Measurements from ENCODE around the gene LKAAEAR1.

The LKAAEAR1 gene

GRCh38 chr20:64038565-64039292 lies 45.5 kb downstream of the LKAAEAR1 start:
- POLR2A ChIA-PET (ENCODE audit: low non-redundant PET) = interaction anchor here (0.6 to 1.6 kb wide), 4 partner anchors 11 to 31 kb away, joined by 3 to 5 read pairs (median 3); partner anchors contain the start of gene TCEA2
- TF ChIP-seq CTCF (conservative IDR thresholded peaks at IDR 0.05; ENCODE audit: low read depth) = peak; percentile 97
- DNase-seq (ENCODE audit: low spot score) = peak; percentile 88
- CTCF ChIA-PET = interaction anchor here (0.5 to 6.4 kb wide), 57 partner anchors 8 to 779 kb away, joined by 3 to 98 read pairs (median 5); partner anchors contain the start of genes OPRL1, PCMTD2, PPDPF and RGS19
- H3K27ac ChIP-seq = peak overlapping the region; percentile 58

- CTCF ChIA-PET = interaction anchor here (0.5 to 6.4 kb wide), 44 partner anchors 8 to 778 kb away, joined by 3 to 98 read pairs (median 6); partner anchors contain the start of genes OPRL1, PCMTD2, RGS19 and SOX18
- DNase-seq (ENCODE audit: low spot score) = no peak
- peak overlapping the region; percentile 58 for H3K27ac ChIP-seq
Observed at GRCh38 chr20:64038224-64038564, 46.0 kb downstream of the LKAAEAR1 start.

GRCh38 chr20:64037498-64038213 lies 46.5 kb downstream of the LKAAEAR1 start:
- CTCF ChIA-PET = interaction anchor here (0.6 to 6.4 kb wide), 31 partner anchors 9 to 608 kb away, joined by 3 to 98 read pairs (median 6); partner anchors contain the start of genes OPRL1, RGS19 and TCEA2
- TF ChIP-seq CTCF (conservative IDR thresholded peaks at IDR 0.05; ENCODE audit: low read depth) = no peak
- DNase-seq (ENCODE audit: low spot score) = no peak
- no peak overlapping the region for H3K27ac ChIP-seq
- POLR2A ChIA-PET (ENCODE audit: low non-redundant PET) = interaction anchor here (0.7 to 1.0 kb wide), 2 partner anchors 25 to 29 kb away, joined by 3 to 4 read pairs; partner anchors contain the start of gene TCEA2

More at GRCh38 chr20:64038224-64038564, 46.0 kb downstream of the LKAAEAR1 start:
- TF ChIP-seq CTCF (conservative IDR thresholded peaks at IDR 0.05; ENCODE audit: low read depth) = no peak
- POLR2A ChIA-PET (ENCODE audit: low non-redundant PET) = interaction anchor here (0.7 to 1.6 kb wide), 2 partner anchors 25 to 29 kb away, joined by 3 to 5 read pairs; partner anchors contain the start of gene TCEA2

GRCh38 chr20:64037199-64037497 lies 47.0 kb downstream of the LKAAEAR1 start:
- H3K27ac ChIP-seq = no peak overlapping the region
- DNase-seq (ENCODE audit: low spot score) = no peak
- no peak for TF ChIP-seq CTCF (conservative IDR thresholded peaks at IDR 0.05; ENCODE audit: low read depth)
- ChIA-PET POLR2A (ENCODE audit: low non-redundant PET) (interaction anchor here (1.0 kb wide), 1 partner anchor 26 kb away, joined by 4 read pairs; the partner anchor contains the start of gene TCEA2), CTCF (interaction anchor here (0.7 to 6.4 kb wide), 8 partner anchors 8 to 607 kb away, joined by 3 to 98 read pairs (median 8); partner anchors contain the start of gene TCEA2)

DNA sequence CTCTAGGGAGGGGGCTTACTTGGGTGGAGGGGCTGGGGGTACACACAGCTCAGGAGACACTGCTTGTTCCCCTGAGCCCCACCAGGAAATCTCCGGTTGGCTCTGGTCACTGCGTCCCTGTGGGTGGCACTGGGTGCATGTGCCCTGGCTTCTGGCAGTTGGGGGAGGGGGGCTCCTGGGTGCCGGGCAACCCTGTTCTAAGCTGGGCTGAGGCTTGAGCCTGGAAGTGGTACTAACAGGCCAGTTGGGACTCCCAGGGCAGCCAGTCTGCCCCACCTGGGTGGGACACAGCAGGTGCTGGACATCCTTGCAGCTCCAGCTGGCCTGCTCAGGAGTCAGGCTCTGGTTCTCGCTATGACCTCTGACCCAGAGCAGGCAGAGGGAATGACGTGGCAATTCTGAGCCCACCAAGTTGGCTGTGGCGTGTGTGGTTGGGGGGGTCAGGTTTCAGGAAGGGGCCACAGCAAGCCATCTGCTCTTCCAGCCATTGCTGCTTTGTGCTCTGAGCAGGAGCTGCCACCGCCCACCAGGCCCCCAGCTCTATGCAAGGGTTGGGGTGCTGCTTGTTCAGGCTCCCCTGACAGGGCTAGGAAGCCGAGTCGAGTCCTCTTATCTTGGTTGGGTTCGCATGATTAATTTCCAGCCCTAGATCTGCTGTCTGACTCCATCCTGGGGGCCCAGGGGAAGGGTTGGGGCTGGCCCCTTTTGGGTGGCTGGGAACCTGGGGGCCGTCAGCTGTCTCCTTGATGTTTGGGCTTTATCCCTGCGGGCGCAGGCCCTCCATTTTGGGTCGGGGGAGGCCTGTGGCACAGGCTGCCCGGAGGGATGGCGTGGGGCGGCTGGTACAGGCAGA lies 47.6 kb downstream of the LKAAEAR1 start:
- no peak for DNase-seq (ENCODE audit: low spot score)
- no peak overlapping the region for H3K27ac ChIP-seq
- POLR2A ChIA-PET (ENCODE audit: low non-redundant PET) = interaction anchor here (1.0 kb wide), 1 partner anchor 26 kb away, joined by 4 read pairs; the partner anchor contains the start of gene TCEA2

More for the DNA sequence above, 47.6 kb downstream of the LKAAEAR1 start:
- CTCF ChIA-PET = interaction anchor here (0.7 to 6.4 kb wide), 7 partner anchors 8 to 607 kb away, joined by 3 to 98 read pairs (median 4); partner anchors contain the start of gene TCEA2
- TF ChIP-seq CTCF (conservative IDR thresholded peaks at IDR 0.05; ENCODE audit: low read depth) = no peak

Data from RWPE1 (cell line).